BLaER1 treated with 17β-estradiol and CSF1 and Interleukin-3, amounts not matched to agents 10 nM and 100 nM (cell line): ENCODE measurements around the gene PLEKHG5.
A peak's percentile ranks its signal among the peaks of the same experiment; 100 is the strongest.

ENCODE experiments used
- H3K27ac ChIP-seq, 11 experiments: shearing (Covaris generic); formaldehyde crosslinking; 2 replicates each; pipeline ENCODE4 v1.8.1; 2022
- H3K27me3 ChIP-seq, 11 experiments: shearing (Covaris generic); formaldehyde crosslinking; 2 replicates each; pipeline ENCODE4 v1.8.1; 2022
- H3K36me3 ChIP-seq, 11 experiments: shearing (Covaris generic); formaldehyde crosslinking; 2 replicates each; pipeline ENCODE4 v1.8.1; 2022
- H3K4me1 ChIP-seq, 10 experiments: shearing (Covaris generic); formaldehyde crosslinking; 2 replicates each; pipeline ENCODE4 v1.8.1; 2022
- H3K4me2 ChIP-seq, 11 experiments: shearing (Covaris generic); formaldehyde crosslinking; 2 replicates each; pipeline ENCODE4 v1.8.1; 2022
- H3K4me3 ChIP-seq, 10 experiments: shearing (Covaris generic); formaldehyde crosslinking; 2 replicates each; pipeline ENCODE4 v1.8.1; 2022
- H3K9ac ChIP-seq, 11 experiments: shearing (Covaris generic); formaldehyde crosslinking; 2 replicates each; pipeline ENCODE4 v1.8.1; 2022
- H3K9me3 ChIP-seq, 11 experiments: shearing (Covaris generic); formaldehyde crosslinking; replicated peaks in 1 of 11; 2 replicates each; pipeline ENCODE4 v1.8.1; 2022
- H4K20me1 ChIP-seq, 11 experiments: shearing (Covaris generic); formaldehyde crosslinking; 2 replicates each; pipeline ENCODE4 v1.8.1; 2022
- Cebpa-rat ChIP-seq, 11 experiments: shearing (Covaris generic); IDR thresholded peaks; 2 replicates each; pipeline ENCODE4 v1.8.1; 2022

Gene PLEKHG5

DNA sequence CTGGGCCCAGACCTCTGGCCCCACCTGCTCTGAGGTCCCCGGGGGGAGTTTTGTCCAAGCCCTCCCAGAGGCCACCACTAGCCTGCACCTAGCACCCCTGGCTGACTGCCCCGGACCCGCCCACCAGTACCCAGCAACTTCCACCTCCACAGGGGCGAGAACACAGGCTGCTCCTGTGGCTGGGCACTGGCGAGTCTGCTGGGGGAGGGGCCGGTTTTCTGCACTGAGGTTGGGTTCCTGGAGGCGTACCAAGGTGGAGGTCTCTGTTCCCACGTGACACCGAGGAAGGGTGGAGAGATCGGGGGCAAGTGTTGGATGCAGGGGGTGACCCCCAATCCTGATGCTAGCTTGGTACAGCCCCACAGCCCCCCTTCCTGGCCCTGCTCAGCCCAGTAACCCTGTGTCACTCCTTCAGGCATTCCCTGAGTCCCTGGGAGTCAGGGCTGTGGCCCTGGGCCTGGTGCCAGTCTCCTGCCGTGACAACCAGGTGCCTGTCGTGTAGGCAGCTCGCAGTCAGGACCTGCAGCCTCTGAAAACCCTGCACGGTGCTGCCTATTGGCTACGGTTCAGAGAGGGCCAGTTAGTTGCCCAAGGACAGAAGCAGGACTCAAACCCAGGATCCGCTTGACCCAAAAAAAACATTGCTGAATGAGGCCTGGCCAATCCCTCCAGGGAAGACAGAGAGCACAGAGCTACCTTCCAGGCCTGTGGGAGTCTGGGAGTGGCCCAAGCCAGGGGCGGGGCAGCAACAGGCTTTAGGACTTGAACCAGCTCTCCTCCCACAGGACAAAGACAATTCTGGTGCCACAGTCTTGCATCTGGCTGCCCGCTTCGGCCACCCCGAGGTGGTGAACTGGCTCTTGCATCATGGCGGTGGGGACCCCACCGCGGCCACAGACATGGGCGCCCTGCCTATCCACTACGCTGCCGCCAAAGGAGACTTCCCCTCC is 63.8 kb downstream of the PLEKHG5 start:
- Histone ChIP-seq H3K27ac (no peak overlapping the region), H3K4me2 (peak overlapping the region in 8 of 11 experiments; percentile 41 to 95 (median 90); a peak in 15 of 22 replicates), H4K20me1 (peaks cover 0 to 72% (median 35%) of the 10 kb centered on the region in 11 experiments; a peak in 17 of 22 replicates), H3K9me3 (no peaks in the 10 kb centered on the region), H3K36me3 (no peaks in the 10 kb centered on the region), H3K4me3 (no peak overlapping the region), H3K27me3 (peaks cover 36 to 68% (median 53%) of the 10 kb centered on the region in 11 experiments), H3K4me1 (peaks cover 31 to 52% (median 48%) of the 10 kb centered on the region in 10 experiments), H3K9ac (no peak overlapping the region)
- TF ChIP-seq Cebpa-rat (IDR thresholded peaks at IDR 0.05): no peak

DNA sequence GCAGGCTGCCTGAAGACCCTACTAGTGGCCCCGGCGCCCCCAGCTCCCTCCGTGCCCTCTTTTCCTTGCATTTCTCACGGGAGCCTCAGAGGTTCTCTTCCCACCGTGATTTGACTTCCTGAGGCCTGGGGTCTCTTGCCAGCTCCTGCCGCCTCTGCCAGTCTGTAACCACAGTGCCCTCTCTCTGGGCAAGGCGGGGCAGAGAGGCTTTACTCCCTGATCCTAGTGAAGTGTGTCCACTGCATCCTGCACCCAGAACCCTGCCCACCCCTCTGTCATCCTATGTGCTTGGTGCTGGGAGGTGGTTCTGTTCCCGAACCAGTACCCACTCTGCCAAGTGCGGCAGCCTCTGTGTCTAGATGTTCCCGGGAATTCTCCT is 64.5 kb downstream of the PLEKHG5 start:
- Histone ChIP-seq H4K20me1 (peaks cover 0 to 80% (median 35%) of the 10 kb centered on the region in 11 experiments; a peak in 17 of 22 replicates), H3K9ac (peak overlapping the region in 1 of 11 experiments; percentile 18; a peak in 1 of 22 replicates), H3K27ac (no peak overlapping the region), H3K9me3 (no peaks in the 10 kb centered on the region), H3K4me2 (peak overlapping the region in 9 of 11 experiments; percentile 17 to 95 (median 90); a peak in 18 of 22 replicates), H3K4me1 (peaks cover 33 to 53% (median 50%) of the 10 kb centered on the region in 10 experiments), H3K4me3 (no peak overlapping the region), H3K36me3 (no peaks in the 10 kb centered on the region), H3K27me3 (peaks cover 43 to 76% (median 61%) of the 10 kb centered on the region in 11 experiments)
- no peak for TF ChIP-seq Cebpa-rat (IDR thresholded peaks at IDR 0.05)

DNA sequence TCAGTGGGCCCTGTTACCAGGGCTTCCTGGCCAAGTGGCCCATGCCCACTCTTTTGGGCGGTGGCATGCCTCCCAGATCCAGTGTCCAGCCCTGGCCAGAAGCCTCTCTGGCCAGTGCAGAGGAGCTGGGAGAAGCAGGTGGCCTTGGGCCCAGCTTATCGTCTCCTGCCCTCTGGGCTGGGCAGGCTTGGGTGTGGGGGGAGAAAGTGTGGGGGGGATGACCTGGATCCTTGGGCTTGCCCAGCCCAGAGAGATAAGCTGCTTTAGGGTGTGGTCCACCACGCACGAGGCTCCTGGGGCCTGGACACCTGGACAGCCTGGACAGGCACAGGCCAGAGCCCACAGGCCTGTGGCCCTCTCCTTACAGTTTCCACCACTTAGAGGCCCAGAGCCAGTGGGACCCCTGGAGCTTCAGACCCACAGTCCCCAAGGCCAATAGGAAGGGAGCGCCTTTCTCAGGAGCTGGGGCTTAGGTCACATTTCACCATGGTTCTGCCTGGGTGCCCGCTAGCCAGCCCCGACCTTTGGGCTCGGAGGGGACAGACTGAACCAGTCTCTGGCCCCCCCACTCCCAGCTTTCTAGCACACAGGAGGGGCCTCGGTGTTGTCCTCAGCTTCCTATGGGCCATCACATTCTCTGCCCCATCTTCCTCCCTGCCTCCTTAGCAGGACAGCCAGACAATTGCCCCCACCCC is 65.0 kb downstream of the PLEKHG5 start:
- no peak overlapping the region for H3K4me3 ChIP-seq
- no peaks in the 10 kb centered on the region for H3K36me3 ChIP-seq
- peak overlapping the region in 9 of 11 experiments; percentile 17 to 95 (median 90); a peak in 18 of 22 replicates for H3K4me2 ChIP-seq
- peak overlapping the region in 1 of 11 experiments; percentile 18; a peak in 1 of 22 replicates for H3K9ac ChIP-seq
- no peak for TF ChIP-seq Cebpa-rat (IDR thresholded peaks at IDR 0.05)
- no peak overlapping the region for H3K27ac ChIP-seq
- H4K20me1 ChIP-seq: peaks cover 0 to 85% (median 39%) of the 10 kb centered on the region in 11 experiments; a peak in 17 of 22 replicates
- peaks cover 37 to 59% (median 55%) of the 10 kb centered on the region in 10 experiments for H3K4me1 ChIP-seq
- H3K27me3 ChIP-seq: peaks cover 49 to 81% (median 66%) of the 10 kb centered on the region in 11 experiments
- H3K9me3 ChIP-seq: no peaks in the 10 kb centered on the region

DNA sequence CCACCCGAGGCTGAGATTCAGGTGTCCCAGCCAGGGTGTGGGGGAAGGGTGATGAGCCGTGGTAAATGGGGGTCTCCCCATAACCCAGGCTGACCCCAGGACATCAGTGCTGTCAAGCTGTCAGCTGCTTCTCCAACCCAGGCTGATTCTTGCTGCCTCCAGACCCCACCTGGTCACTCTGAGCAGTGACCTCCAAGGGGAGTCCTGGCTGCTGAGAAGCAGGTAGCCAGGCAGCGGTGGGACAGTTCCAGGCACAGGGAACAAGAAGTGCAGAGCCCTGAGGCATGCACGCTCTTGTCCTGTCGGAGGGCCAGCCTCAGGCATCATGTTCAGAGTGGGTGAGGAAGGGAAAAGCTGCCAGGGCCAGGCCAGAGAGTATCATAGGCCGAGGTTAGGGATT is 65.8 kb downstream of the PLEKHG5 start:
- H3K4me1 ChIP-seq: peaks cover 40 to 66% (median 62%) of the 10 kb centered on the region in 10 experiments
- no peak for TF ChIP-seq Cebpa-rat (IDR thresholded peaks at IDR 0.05)
- H3K27me3 ChIP-seq: peaks cover 56 to 86% (median 74%) of the 10 kb centered on the region in 11 experiments
- peak overlapping the region in 3 of 10 experiments; percentile 47 to 52 (median 50); a peak in 3 of 20 replicates for H3K4me3 ChIP-seq
- no peaks in the 10 kb centered on the region for H3K9me3 ChIP-seq
- H3K36me3 ChIP-seq: no peaks in the 10 kb centered on the region
- H3K4me2 ChIP-seq: peak overlapping the region in 10 of 11 experiments; percentile 84 to 95 (median 90); a peak in 17 of 22 replicates
- H4K20me1 ChIP-seq: peaks cover 0 to 88% (median 47%) of the 10 kb centered on the region in 11 experiments; a peak in 17 of 22 replicates
- H3K27ac ChIP-seq: no peak overlapping the region
- H3K9ac ChIP-seq: peak overlapping the region in 2 of 11 experiments; percentile 24 to 50; a peak in 1 of 22 replicates

DNA sequence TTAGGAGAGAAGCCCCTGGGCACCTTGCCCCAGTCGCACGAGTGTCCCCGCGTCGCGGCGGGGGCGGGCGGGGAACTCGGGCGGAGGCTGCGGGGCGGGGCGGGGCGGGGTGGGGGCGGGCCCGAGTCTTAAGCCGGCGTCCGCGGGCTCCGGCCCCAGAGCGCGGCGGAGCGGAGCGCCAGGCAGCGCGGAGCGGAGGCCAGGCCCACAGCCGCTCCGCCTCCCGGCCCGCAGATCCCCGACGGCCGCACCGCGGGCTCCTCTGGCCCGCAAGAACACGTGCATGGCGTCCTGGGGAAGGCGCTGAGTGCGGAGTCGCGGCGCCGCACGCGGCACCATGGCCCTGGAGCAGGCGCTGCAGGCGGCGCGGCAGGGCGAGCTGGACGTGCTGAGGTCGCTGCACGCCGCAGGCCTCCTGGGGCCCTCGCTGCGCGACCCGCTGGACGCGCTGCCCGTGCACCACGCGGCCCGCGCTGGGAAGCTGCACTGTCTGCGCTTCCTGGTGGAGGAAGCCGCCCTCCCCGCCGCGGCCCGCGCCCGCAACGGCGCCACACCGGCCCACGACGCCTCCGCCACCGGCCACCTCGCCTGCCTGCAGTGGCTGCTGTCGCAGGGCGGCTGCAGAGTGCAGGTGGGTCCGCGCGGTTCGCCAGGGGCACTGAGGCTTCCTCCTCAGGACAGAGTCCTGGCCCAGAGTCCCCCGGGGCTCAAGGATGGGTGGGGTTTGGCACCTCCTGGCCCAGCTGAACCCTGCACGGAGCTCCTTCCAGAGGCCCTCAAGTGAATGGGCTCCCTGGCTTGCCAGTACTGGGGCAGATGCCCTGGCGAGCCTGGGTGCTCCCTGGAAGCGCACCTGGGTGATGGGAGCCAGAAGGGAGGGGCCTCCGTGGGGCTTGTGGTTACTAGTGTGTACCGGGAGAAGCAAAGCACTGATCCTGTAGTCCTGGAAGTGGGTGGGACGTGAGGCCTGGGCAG is 66.6 kb downstream of the PLEKHG5 start, which contains the start of gene ESPN:
ESPN (plus strand) TSS at position 158 of the 975 bp plus-strand sequence; CDS start at position 338, 180 bp downstream.
- Histone ChIP-seq H3K4me1 (peaks cover 43 to 74% (median 70%) of the 10 kb centered on the region in 10 experiments), H3K27me3 (peaks cover 64 to 87% (median 78%) of the 10 kb centered on the region in 11 experiments)

DNA sequence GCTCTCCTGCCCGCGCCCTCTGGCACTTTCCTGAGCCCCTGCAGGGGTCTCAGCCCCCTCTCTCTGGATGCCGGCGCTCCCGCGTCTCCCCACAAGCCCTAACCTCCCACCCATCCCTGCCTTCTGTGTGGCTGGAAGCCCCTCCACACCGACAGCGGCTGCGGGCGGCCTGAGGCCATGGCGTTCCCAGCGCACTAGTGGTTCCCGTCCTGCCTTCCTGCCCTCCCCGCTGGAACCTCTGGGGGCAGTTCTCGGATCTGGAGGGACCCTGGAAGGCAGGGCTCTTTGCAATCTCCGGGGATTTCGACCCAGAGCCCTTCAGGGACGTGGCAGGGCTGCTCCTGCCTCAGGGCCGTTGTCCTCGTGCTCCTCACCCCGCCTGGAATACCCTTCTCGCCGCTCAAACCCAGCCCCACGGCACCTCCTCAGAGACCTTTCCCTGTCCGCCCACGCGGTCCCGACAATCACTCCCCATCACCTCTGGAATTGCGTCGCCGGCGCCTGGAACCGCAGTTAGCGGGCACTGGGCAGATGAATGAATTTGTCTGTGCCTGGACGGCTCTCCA is 67.4 kb downstream of the PLEKHG5 start:
- peaks cover 46 to 81% (median 75%) of the 10 kb centered on the region in 10 experiments for H3K4me1 ChIP-seq
- H3K27me3 ChIP-seq: peaks cover 72 to 95% (median 86%) of the 10 kb centered on the region in 11 experiments
- no peak overlapping the region for H3K27ac ChIP-seq
- no peaks in the 10 kb centered on the region for H3K36me3 ChIP-seq
- peak overlapping the region; percentile 17 to 57 (median 40); a peak in 17 of 20 replicates for H3K4me3 ChIP-seq
- no peak for TF ChIP-seq Cebpa-rat (IDR thresholded peaks at IDR 0.05)
- peak overlapping the region in 2 of 11 experiments; percentile 40 to 55; a peak in 3 of 22 replicates for H3K9ac ChIP-seq
- H3K9me3 ChIP-seq: no peaks in the 10 kb centered on the region
- H4K20me1 ChIP-seq: peaks cover 0 to 89% (median 53%) of the 10 kb centered on the region in 11 experiments; a peak in 17 of 22 replicates
- peak overlapping the region; percentile 84 to 95 (median 90) for H3K4me2 ChIP-seq

More for the DNA sequence above, 66.6 kb downstream of the PLEKHG5 start, which contains the start of gene ESPN:
- Histone ChIP-seq H3K9me3 (no peaks in the 10 kb centered on the region), H3K27ac (no peak within 1 kb of the TSS), H3K4me2 (peak within 1 kb of the TSS; percentile 84 to 95 (median 90)), H4K20me1 (peaks cover 0 to 89% (median 49%) of the 10 kb centered on the region in 11 experiments; a peak in 17 of 22 replicates), H3K36me3 (no peaks in the 10 kb centered on the region), H3K4me3 (peak within 1 kb of the TSS; percentile 40 to 65 (median 50)), H3K9ac (peak within 1 kb of the TSS in 8 of 11 experiments; percentile 1 to 55 (median 22); a peak in 9 of 22 replicates)
- TF ChIP-seq Cebpa-rat (IDR thresholded peaks at IDR 0.05): no peak

DNA sequence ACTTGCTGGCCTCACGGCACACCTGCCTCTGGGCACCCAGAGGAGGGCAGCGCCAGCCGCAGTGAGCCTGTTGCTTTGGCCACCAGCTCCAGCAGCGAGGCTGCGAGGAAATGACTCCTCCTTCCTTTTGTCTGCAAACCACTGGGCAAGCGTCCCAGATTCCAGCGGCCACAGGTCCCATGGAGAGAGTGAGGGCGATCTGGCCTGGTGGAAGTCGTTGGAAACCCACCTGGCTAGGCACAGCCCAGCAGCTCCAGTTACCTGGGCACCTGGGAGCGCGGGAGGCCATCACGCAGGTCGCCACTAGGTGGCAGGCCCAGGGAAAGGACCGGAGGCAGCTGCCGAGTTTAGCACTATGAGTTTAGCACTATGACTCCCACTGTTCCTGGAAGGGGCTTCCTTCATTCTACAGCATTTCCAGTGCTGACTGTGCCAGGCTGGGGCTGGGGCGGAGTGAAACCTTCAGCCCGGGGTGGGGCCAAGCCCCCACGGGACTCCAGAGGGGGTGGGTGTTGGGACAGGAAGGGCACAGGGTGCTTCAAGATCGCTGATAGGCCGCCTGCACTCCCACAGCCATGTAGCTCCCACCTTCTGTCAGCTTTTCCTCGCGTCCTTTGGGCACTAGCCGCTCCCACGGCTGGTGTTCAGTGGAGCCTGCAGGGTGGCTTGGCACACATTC is 68.0 kb downstream of the PLEKHG5 start:
- Histone ChIP-seq H3K9me3 (no peaks in the 10 kb centered on the region), H3K36me3 (no peaks in the 10 kb centered on the region), H3K4me1 (peaks cover 52 to 87% (median 81%) of the 10 kb centered on the region in 10 experiments), H3K4me2 (peak overlapping the region; percentile 84 to 95 (median 90)), H3K4me3 (peak overlapping the region in 9 of 10 experiments; percentile 29 to 57 (median 41); a peak in 17 of 20 replicates), H3K9ac (peak overlapping the region in 2 of 11 experiments; percentile 40 to 55; a peak in 3 of 22 replicates), H3K27ac (no peak overlapping the region), H4K20me1 (peaks cover 0 to 94% (median 59%) of the 10 kb centered on the region in 11 experiments; a peak in 17 of 22 replicates), H3K27me3 (peaks cover 78 to 100% (median 91%) of the 10 kb centered on the region in 11 experiments)
- no peak for TF ChIP-seq Cebpa-rat (IDR thresholded peaks at IDR 0.05)
